Cortex of kidney (tissue), 1 donor: ENCODE results near the gene SCPEP1.

ENCODE experiments used
- DNase-seq: peaks from one replicate; lab custom pipeline; 2025; lab: John Stamatoyannopoulos, UW

SCPEP1 gene

DNA sequence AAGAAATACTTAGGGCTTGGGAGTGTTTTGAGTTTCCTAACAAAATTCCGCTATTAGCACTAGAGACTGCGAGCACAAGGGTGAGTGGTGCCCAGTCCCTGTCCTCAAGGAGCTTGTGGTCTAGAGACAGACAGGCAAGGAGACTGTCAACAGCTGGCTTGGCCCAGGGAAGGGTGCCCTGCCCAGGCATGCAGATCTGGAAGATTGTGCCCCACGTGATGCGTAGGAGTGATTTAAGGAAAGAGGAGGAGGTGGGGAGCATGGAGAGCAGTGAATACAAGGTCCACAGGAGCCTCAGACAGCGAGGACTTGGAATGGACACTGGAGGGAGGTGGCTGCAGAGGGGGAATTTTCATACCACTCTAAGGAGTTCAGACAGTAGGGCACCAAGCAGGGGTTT is 25.0 kb downstream of the SCPEP1 start:
- DNase-seq: no peak

DNA sequence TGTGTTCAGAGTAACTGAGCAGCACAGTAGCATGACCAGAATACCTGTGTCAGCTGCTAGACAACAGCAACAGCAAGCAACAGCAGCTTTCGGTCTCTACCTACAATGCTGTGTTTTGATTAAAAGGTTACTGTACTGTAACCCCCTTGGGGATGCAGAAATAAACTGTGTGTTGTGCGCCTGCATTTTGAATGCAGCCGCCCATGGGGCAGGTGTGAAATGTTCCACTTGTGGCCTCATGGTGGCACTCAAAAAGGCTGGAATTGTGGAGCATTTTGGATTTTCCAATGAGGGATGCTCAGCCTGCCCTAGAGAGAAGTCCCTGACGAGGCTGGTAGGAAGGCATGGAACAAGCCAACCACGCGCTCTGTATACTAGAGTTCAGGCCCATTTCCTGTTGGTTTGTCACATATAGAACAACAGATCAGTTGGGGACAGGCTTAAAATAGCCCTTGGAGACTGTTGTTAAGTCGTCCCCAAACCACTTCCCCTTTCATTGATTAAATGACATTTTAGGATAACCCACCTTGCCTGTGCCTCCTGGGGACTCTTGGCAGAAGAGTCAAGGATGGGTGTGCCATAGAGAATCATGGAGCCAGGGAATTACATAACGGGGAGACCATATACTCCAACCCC is 27.1 kb downstream of the SCPEP1 start:
- DNase-seq: no peak

DNA sequence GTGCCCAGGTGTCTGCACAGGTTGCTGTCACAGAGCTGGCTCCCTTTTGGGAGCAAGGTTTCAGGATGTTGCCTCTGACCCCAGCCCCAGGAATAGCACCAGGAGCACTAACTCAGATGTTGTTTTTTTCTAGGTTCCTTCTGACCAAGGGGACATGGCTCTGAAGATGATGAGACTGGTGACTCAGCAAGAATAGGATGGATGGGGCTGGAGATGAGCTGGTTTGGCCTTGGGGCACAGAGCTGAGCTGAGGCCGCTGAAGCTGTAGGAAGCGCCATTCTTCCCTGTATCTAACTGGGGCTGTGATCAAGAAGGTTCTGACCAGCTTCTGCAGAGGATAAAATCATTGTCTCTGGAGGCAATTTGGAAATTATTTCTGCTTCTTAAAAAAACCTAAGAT is 28.1 kb downstream of the SCPEP1 start:
- no peak for DNase-seq

DNA sequence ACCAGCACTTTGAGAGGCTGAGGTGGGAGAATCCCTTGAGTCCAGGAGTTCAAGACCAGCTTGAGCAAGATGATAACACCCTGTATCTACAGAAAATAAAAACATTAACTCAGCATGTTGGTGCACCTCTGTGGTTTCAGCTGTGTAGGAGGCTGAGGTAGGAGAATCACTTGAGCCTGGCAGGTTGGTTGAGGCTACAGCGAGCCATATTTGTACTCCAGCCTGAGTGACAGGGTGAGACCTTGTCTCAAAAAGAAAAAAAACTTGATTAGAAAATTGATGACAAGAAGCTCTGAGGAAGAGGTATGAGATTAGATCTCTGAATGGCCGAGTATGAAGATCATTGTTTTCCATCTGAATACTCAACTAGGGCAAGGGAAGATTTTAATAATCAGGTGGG is 31.0 kb downstream of the SCPEP1 start:
- no peak for DNase-seq

DNA sequence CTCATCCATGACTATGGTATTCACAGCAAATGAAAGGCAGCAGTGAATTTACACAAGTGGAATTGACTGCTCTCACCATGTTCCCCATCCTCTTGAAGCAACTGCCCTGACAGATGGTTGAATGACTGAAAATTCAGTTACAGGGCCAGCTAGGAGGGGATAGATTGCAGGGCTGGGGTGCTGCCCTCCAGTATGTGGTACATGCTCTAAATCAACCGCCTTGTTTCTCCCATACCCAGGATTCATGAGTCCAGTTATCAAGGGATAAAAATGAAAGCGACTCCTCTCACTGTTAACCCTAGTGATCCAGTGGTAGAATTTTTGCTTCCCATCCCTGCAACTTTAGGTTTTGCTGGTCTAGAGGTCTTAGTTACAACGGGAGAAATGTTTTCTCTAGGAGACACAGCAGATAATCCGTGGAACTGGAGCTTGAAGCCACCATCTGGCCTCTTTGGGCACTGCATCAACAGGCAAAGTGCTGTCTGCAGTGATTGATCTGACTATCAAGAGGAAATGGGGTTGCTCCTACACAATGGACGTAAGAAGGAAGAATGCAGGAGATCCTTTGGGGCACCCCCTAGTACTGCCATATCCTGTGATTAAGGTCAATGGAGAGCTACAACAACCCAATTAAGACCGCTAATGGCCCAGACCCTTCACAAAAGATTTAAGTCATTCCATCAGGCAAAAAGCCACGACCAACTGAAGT is 32.0 kb downstream of the SCPEP1 start:
- no peak for DNase-seq

DNA sequence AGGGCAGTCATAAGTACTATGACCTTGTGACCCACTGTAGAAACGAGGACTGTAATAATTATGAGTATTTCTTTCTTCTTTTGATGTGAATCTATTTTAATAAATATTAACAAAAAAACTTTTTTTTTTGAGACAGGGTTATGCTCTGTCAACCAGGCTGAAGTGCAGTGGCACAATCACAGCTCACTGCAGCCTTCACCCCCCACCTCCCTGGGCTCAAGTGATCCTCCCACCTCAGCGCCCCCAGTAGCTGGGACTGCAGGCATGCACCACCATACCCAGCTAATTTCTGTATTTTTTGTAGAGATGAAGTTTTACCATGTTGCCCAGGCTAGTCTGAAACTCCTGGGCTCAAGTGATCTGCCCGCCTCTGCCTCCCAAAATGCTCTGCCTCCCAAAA is 32.6 kb downstream of the SCPEP1 start:
- DNase-seq: no peak

DNA sequence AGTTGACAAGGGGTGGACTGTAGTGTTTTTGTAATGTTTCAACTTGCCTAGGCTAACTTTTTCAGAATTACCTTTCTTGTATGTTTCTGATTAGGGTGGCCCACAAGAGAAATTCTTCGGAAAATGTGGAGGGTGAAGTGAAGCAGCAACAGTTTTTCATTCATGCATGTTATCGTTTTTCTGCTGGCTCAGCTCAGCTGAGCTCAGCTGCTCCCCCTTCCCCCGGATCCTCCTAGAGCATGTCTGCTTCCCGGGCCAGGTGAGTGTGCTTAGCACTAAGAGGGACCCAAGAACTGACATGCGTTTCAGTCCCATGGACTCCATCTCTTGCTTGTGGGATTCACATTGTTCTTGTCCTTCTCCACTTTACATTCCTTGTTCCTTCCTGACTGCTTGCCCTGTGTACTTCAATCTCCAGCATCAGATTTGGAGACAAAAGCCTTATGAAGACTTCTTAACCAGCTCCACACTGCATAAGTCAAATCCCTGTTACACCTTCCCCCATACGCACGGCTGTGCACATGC is 33.6 kb downstream of the SCPEP1 start:
- DNase-seq: no peak

DNA sequence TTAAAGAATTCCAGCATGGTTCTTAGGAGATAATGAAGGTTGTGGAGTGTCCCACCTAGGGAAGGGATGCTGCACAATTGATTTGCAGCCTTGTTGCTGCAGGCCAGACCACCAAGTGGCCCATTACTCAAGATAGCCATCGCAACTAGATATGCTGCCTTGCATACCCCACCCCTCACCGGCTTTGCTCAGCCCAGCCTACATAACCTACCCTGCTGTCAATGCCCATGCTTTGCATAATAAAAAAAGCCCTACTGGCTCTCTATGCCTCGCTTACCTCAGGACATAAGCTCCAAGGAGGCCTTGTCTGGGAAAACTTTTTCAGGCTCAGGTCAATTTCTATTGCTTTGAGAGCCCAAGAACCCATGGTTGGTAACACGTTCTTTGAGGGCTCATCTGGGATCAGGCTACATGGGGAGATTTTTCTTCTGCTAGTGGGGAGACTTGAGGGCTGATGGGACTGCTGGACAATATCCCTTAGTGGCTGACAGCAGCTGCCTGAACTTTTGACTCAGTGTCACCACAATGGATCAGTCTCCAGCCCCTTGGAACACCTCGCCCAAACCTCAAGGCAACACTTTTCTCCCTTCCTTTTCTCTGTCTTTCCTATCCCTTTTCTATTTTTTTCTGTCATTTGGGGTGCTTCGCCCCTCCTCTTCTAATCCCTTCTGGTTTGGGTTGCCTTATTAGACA is 38.3 kb downstream of the SCPEP1 start:
- DNase-seq: no peak

DNA sequence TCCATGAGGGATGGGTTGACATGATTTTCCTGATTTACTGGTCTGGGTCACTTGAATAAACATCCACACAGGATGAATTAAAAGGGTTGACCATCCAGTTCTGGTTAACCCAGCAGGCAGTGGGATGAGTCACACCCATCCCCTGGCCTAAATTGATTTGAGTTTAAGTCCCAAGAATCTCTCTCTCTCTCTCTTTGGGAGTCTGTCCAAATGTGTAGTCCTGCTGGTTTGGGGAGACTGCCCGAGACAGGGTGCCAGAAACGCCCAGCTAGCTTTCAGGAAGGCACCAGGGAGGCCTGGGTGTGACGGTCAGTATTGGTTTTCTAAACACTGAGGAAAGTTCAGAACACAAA is 38.8 kb downstream of the SCPEP1 start:
- no peak for DNase-seq

DNA sequence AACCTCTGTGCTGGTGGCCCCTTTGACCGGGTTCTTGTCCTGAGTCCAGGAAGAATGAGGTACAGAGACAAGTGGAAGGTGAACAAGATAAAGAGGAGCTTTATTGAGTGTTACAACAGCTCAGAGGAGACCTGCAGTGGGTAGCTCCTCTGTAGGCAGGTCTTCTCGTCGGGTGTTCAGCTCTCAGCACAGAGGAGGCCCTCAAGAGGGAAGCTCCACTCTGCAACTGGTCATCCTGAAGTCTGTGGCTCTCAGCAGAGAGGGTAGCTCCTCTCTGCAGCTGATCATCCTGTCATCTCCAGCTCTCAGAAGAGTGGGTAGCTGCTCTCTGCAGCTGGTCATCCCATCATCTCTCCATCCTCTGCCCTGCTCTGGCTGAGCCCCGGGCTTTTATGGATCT is 39.7 kb downstream of the SCPEP1 start:
- no peak for DNase-seq

DNA sequence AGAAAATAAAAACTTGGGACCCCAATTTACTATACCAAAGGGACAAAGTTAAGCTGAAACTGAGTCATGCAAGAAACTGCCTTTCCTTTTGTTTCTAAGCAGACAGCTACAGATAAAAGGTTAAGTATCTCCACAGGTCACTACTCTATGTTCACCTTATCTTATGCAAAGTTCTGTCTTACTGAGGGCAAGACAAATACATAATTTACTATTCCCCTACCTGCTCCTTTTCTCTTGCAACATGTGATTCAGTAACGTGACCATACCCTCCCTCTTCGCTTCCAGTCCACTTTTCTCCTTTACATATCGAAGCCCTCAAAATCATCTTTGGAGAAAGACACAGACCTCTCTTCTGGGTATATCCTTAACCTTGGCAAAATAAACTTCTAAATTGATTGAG is 42.3 kb downstream of the SCPEP1 start:
- no peak for DNase-seq

DNA sequence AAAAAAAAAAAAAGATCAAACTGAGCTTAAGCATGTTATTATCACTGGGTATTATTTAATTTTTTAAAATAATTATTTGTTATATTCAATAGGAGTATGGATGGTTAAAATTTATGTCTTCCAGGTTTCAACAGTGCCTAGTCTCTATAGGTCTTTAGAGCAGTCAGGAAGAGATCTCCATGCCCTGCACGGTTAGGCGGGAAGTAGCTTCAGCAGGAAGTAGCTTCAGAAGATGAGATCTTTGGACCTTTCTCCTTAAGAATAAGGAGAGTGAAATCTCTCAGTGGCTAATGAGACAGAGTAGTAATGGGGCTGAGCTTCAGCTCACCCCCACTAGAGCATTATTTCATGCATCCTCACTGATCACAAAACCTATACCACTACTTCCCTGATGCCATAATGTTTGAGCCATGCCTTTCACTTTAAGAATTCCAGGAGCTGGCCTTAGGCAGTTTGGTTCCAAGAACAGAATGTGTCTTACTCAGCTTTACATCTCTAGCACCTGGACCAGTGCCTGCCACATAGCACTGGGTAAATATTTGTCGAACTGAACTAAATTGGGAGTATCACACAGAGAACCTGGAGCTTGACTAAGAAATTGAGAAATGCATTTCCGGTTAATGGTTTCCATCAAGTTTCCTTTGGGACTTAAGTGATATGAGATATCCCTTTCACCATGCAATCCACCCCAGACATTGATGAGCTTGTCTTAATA is 43.5 kb downstream of the SCPEP1 start:
- DNase-seq: no peak

DNA sequence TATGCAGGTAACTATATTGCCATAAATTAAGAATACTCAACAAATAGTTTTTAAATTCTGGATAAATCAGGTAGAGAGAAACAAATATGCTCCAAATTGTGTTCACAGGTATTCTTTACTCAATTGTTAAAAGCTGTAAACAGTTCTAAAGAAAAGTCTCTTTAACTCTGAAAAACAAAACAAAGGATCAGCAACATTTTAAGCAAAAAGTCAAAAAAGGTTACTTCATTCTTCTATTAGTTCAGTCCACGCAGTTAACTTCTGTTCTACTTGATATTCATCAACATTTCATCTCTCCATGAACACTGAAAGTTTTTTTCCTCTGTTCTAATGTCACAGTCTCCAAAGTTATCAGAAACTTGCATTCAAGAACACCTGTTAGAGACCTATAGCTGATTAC is 47.9 kb downstream of the SCPEP1 start:
- DNase-seq: no peak

DNA sequence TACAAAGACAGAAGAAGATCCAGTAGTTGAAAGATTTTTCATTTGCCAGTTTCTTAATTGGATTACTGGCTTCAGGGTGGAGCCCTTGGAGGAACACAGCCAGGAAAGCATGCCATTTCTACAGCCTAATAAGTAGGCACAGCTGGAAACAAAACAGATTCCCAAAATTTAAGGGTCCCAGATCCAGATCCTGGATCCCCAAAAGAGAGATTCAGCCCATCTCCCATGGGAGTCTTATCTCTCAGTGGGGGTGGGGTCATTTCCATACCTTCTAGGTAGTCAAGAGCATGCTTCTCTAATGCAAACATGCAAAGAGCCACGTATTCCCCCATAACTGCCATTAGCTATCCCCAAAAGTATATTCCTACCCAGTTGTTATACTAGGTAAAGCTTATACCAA is 49.9 kb downstream of the SCPEP1 start:
- DNase-seq: no peak

DNA sequence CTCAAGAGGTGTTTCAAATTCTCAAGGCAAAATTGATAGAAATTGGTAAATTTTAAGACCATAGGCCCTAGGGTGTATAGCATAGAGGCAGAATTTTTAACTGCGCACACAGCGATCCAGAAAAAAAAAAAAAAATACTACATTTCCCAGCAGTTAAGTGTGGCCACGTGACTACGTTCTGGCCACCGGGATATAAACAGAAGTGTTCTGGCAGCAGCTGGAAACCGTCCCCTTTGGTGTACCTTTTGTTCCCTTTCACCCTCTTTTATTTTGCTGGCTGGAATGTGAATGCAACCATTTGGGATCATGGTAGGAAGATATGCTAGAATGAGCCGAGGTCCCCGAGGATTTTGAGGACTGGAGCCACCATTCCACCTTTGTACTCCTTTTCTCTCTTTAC is 54.4 kb downstream of the SCPEP1 start:
- no peak for DNase-seq

DNA sequence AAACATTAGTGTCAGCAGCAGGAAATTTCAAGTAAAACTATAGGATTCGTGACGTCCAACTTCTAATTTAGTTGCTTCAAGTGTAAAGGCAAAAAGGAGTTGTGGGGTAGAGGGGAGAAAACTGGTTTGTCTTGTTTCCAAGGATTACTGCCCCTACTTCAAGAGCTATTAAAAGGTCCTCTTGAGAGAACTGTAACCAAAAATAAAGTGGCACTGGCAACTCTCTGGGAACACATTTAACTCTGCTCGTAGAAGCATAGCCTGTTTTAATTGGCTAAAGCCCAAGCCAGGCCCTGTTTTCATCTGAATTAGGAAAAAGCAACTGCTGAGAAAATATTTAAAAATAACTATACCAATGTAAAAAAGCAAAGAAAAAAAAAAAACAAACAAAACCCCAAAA is 55.4 kb downstream of the SCPEP1 start:
- DNase-seq: no peak

DNA sequence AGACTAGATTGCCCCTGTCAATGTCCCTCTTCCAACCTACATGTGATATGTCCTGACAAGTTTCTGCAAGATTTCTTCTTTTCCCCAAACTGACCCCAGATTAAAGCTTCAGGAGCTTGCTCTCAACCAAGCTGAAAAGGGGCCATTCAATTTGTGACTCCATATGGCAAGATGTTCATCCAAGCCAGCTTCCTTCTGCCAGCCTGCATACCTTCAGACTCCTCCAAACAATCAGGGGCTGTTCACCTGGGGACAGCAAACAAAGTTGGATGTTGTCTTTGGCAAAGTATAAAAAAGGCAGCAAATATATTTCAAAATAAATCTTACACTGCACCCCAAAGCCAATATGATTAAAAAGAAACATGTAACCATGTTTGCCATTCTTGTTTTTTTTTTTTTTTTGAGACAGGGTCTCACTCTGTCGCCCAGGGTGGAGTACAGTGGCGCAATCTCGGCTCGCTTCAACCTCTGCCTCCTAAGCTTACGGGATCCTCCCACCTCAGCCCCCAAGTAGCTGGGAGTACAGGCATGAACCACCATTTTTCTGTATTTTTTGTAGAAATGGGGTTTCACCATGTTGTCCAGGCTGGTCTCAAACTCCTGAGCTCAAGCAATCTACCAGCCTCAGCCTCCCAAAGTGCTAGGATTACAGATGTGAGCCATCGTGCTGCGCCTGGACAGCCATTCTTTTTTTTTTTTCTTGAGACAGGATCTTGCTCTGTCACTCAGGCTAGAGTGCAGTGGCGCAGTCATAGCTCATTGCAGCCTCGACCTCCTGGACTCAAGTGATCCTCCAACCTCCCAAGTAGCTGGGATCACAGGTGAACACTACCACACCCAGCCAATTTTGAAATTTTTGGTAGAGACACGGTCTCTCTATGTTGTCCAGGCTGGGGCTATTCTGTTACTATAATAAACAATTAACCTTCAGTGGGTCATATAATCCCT is 57.1 kb downstream of the SCPEP1 start:
- DNase-seq: no peak

DNA sequence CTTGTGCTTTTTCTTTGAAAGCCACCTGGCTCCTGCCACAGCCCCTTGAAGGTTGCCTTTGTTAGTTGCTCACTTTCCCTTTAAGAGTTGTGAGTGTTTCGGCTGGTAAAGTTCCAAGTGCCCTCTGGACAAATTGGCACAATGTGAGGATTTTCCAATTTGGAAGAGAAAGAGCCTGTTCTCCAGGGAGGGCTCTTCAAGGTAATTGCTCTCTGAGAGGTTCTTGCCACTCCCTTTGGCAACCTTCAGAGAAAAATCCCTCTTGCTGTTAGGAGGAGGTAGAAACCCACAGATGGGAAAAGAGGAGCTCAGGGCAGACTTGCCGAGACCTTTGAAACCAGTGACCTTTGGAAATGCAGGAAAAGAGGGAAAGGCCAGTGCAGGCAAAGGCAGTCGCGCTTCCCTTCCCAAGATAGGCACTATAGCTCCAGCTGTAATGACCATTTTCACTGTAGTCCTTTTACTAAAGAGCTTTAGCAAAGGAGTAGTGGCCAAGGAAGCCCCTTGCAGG is 58.1 kb downstream of the SCPEP1 start:
- DNase-seq: no peak

DNA sequence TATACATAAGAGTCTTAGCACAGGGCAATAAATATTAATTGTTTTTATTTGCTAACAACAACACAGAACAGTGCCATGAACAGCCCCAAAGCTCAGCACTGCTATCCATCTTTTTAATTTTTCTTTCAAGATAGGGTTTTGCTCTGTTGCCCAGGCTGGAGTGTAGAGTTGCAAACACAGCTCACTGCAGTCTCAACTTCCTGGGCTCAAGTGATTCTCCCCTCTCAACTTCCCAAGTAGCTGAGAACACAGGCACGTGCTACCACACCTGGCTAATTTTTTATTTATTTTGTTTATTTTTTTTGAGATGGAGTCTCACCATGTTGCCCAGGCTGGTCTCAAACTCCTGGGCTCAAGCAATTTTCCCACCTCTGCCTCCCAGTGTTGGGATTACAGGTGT is 59.5 kb downstream of the SCPEP1 start:
- DNase-seq: no peak

DNA sequence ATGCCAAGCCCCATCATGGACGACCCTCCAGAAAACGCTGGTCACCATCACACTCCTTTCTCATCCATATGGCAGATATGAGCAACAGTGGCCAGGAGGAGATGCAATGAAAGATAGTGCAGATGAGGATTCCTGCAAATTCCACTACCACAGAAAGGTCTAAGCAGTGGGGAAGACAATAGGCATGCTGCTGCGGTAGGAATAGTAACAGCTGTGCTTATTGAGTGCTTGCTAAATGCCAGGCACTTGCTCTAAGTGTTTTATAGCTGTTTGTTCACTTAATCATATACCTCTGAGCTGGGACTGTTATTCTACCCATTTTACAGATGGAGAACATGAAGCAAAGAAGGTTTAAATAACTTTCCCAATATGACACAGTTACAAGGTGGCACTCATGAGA is 60.6 kb downstream of the SCPEP1 start:
- DNase-seq: no peak

DNA sequence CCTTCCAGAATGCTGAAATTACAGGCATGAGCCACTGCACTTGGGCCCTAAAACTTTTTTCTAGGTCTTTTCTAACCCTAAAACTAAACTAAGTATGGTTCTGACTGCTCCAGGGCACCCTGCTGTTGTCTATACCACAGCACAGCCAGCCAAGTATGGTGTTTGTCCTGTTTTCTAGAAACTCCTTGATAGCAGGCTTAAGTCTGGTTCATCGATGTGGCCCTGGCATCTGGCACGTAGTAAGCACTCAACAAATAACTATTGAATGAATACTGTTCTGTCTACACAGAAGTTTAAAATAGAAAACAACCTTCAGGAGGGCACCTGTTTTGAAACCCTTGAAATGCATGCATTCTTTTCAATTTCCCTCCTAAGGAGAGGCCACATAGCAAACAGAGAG is 62.6 kb downstream of the SCPEP1 start:
- DNase-seq: no peak
